K562 (cell line): ENCODE data around the gene MTHFSD. TPM values are rescaled to one million over a fixed set of nuclear protein-coding genes. Genes with fewer than 3 reads are reported as not detected.

Source experiments
- ATAC-seq: fragments of 200-7000 bp; cut with Tn5 transposase; 3 replicates; pipeline ENCODE4 v1.9.1; 2020; ENCODE audit warnings: moderate library complexity
- BruUV-seq: library from RNA; stranded (reverse); fragments of 400-500 nt; replicated peaks from 2 replicates; lab custom pipeline; 2021; lab: Mats Ljungman, UMichigan
- CTCF ChIA-PET: fragments of 300-600 bp; formaldehyde crosslinking; extraction: SDS; loops from one replicate; lab custom pipeline; 2021; ENCODE audit warnings: low intra/inter-chr PET ratio; lab: Yijun Ruan, JAX
- POLR2A ChIA-PET: fragments of 300-600, 350-650 bp; sonication (Branson Sonifier 250); formaldehyde crosslinking; extraction: SDS; loops from one replicate; lab custom pipeline; 2021; ENCODE audit warnings: antibody characterized with exemption, inconsistent platforms; lab: Yijun Ruan, JAX
- DNase-seq, 4 experiments: peaks; one replicate each; pipeline versions ENCODE4 v3.0.0 to v3.0.0-alpha.2; 2011 to 2018; ENCODE audit warnings: low spot score in 3 of 4, mixed read lengths in 3 of 4; ENCODE audit errors: extremely low read depth in 1 of 4
- FAIRE-seq: peaks from 2 replicates; lab custom pipeline; 2011; peaks lifted over from hg19 to GRCh38; lab: Jason Lieb, UNC
- H2AFZ ChIP-seq: 2 replicates; pipeline ENCODE4 v1.6.0; 2011; ENCODE audit warnings: low read depth, low read length, control low read depth, inconsistent platforms
- H3K27ac ChIP-seq: fragments of 200-600 bp; 3 replicates; pipeline ENCODE4 v1.8.0; 2011; ENCODE audit warnings: low read depth, mild to moderate bottlenecking, control low read depth, inconsistent platforms, low read length, moderate library complexity, mixed read lengths; ENCODE audit errors: extremely low read depth
- H3K27me3 ChIP-seq, 2 experiments: fragments of 300-600 bp in 1 of 2; 2 replicates in 1 of 2; 3 replicates in 1 of 2; pipeline versions ENCODE4 v1.6.0 to v1.8.0; 2011; ENCODE audit warnings: inconsistent platforms in 2 of 2, low read length in 2 of 2, mild to moderate bottlenecking in 1 of 2, mixed read lengths in 1 of 2, moderate library complexity in 1 of 2; ENCODE audit not compliant: control insufficient read depth in 2 of 2, insufficient read depth in 2 of 2
- H3K36me3 ChIP-seq: fragments of 300-600 bp; 3 replicates; pipeline ENCODE4 v1.8.0; 2011; ENCODE audit warnings: mild to moderate bottlenecking, low read length, inconsistent platforms; ENCODE audit not compliant: control insufficient read depth, insufficient read depth
- H3K4me1 ChIP-seq, 2 experiments: fragments of 200-600 bp in 1 of 2; replicated peaks in 1 of 2; 2 replicates in 1 of 2; 3 replicates in 1 of 2; pipeline versions ENCODE4 v1.5.1 to v1.8.0; 2011; ENCODE audit warnings: inconsistent platforms in 2 of 2, low read length in 2 of 2, mild to moderate bottlenecking in 1 of 2, mixed read lengths in 1 of 2, moderate library complexity in 1 of 2; ENCODE audit not compliant: control insufficient read depth in 2 of 2, insufficient read depth in 2 of 2
- H3K4me2 ChIP-seq: 2 replicates; pipeline ENCODE4 v1.6.1; 2011; ENCODE audit warnings: low read length, control low read depth, inconsistent platforms, mixed read lengths; ENCODE audit not compliant: insufficient read depth
- H3K4me3 ChIP-seq: fragments of 200-600 bp; sonication (generic), shearing (Covaris generic); 2 replicates; pipeline ENCODE4 v1.5.1; 2016; ENCODE audit warnings: control low read depth, inconsistent platforms
- H3K79me2 ChIP-seq: fragments of 200-600 bp; 3 replicates; pipeline ENCODE4 v1.8.0; 2011; ENCODE audit warnings: low read length, inconsistent platforms; ENCODE audit not compliant: control insufficient read depth, insufficient read depth
- H3K9ac ChIP-seq, 2 experiments: 2 replicates each; pipeline versions ENCODE4 v1.6.0 to v1.6.1; 2011; ENCODE audit warnings: low read depth in 2 of 2, low read length in 2 of 2, control low read depth in 1 of 2, inconsistent platforms in 1 of 2, mild to moderate bottlenecking in 1 of 2, mixed read lengths in 1 of 2; ENCODE audit not compliant: insufficient read depth in 1 of 2
- H3K9me1 ChIP-seq: one replicate; pipeline ENCODE4 v1.6.0; 2011; ENCODE audit warnings: inconsistent platforms, mild to moderate bottlenecking, low read length, moderate library complexity; ENCODE audit not compliant: control insufficient read depth, insufficient read depth
- H3K9me3 ChIP-seq: replicated peaks from 2 replicates; pipeline ENCODE4 v1.5.1; 2011; ENCODE audit warnings: low read depth, low read length, inconsistent platforms; ENCODE audit not compliant: control insufficient read depth, insufficient read depth
- H4K20me1 ChIP-seq: replicated peaks from 2 replicates; pipeline ENCODE4 v1.6.1; 2011; ENCODE audit warnings: low read length, inconsistent platforms, mixed read lengths; ENCODE audit not compliant: control insufficient read depth, insufficient read depth
- C11orf30 ChIP-seq: fragments of 450-650 bp; IDR thresholded peaks from 2 replicates; pipeline ENCODE4 v1.6.1; 2016; ENCODE audit warnings: low read depth, mild to moderate bottlenecking
- FOXJ2 ChIP-seq: fragments of 200-800 bp; sonication (Bioruptor generic); IDR thresholded peaks from 2 replicates; pipeline ENCODE4 v1.6.1; 2016; ENCODE audit warnings: missing genetic modification characterization, missing compliant biosample characterization
- HCFC1 ChIP-seq: IDR thresholded peaks from 2 replicates; pipeline ENCODE4 v1.6.1; 2012; ENCODE audit warnings: low read depth, low read length, improper control_type of control experiment
- KLF6 ChIP-seq: fragments of 250-450 bp; sonication (Bioruptor Pico); IDR thresholded peaks from 2 replicates; pipeline ENCODE4 v1.4.0; 2020; ENCODE audit warnings: mild to moderate bottlenecking, moderate library complexity, borderline replicate concordance
- ZKSCAN1 ChIP-seq: fragments of 150-350 bp; IDR thresholded peaks from 2 replicates; pipeline ENCODE4 v1.6.1; 2016; ENCODE audit warnings: low read depth, low read length
- ZNF551 ChIP-seq: fragments of 250-450 bp; sonication (Bioruptor Pico); IDR thresholded peaks from 2 replicates; pipeline ENCODE4 v1.5.0; 2021; ENCODE audit warnings: mild to moderate bottlenecking, moderate library complexity
- WGBS: fragments of 100-300 bp; shearing (Covaris generic); methylation state at CpG from one replicate; pipeline ENCODE4 v1.1.6; 2016; ENCODE audit warnings: low coverage, mixed read lengths; ENCODE audit not compliant: insufficient coverage; ENCODE audit errors: missing lambda C conversion rate; 5-methylcytosine and 5-hydroxymethylcytosine counted together
- in situ Hi-C: fragments of 300-500 bp; cut with MboI; formaldehyde crosslinking; loops from 4 replicates; pipeline ENCODE4 v1.15.0; 2018; ENCODE audit warnings: inconsistent platforms, mixed read lengths
- intact Hi-C: fragments of 100-400 bp; cut with micrococcal nuclease; formaldehyde crosslinking; loops from 2 replicates; pipeline ENCODE4 v1.14.2; 2022
- polyA plus RNA-seq, 8 experiments: library from polyadenylated mRNA; depleted of rRNA in 4 of 8; stranded (reverse) in 5 of 8; unstranded in 3 of 8; fragments of >200 nt; fragmentation: Nextera tagmentation in 2 of 8; fragmentation: Illumina TruSeq in 1 of 8; extraction: Ambion mirVana in 2 of 8; extraction: Trizol in 1 of 8; gene quantifications; 2 replicates each; pipeline versions ENCODE4 v1.2.1 to v1.2.3, GENCODE V29; 2011 to 2014; ENCODE audit warnings: inconsistent platforms in 1 of 8, missing spikeins in 1 of 8
- total RNA-seq, 7 experiments: library from RNA; depleted of rRNA in 6 of 7; stranded (reverse); fragments of >200 nt in 6 of 7; fragmentation: Illumina TruSeq in 2 of 7; extraction: Trizol in 2 of 7; gene quantifications; 2 replicates each; pipeline versions ENCODE4 v1.2.1 to v1.2.3, GENCODE V29; 2011 to 2021; ENCODE audit warnings: low replicate concordance in 1 of 7
- TF ChIP-seq, protein P1 (sequence below): fragments of 450-650 bp; IDR thresholded peaks from 2 replicates; pipeline ENCODE4 v1.7.0; 2016; ENCODE audit warnings: borderline replicate concordance
- TF ChIP-seq, protein P2 (sequence below): fragments of 450-650 bp; IDR thresholded peaks from 2 replicates; pipeline ENCODE4 v1.6.1; 2016; ENCODE audit warnings: mild to moderate bottlenecking, moderate library complexity

The MTHFSD gene
- total and polyA plus RNA-seq, 9 of the 15 experiments (the other 6 are each of a cell fraction or from before 2014, with no cell fraction given), result 3.2 to 20.2 (median 12.0) TPM

DNA sequence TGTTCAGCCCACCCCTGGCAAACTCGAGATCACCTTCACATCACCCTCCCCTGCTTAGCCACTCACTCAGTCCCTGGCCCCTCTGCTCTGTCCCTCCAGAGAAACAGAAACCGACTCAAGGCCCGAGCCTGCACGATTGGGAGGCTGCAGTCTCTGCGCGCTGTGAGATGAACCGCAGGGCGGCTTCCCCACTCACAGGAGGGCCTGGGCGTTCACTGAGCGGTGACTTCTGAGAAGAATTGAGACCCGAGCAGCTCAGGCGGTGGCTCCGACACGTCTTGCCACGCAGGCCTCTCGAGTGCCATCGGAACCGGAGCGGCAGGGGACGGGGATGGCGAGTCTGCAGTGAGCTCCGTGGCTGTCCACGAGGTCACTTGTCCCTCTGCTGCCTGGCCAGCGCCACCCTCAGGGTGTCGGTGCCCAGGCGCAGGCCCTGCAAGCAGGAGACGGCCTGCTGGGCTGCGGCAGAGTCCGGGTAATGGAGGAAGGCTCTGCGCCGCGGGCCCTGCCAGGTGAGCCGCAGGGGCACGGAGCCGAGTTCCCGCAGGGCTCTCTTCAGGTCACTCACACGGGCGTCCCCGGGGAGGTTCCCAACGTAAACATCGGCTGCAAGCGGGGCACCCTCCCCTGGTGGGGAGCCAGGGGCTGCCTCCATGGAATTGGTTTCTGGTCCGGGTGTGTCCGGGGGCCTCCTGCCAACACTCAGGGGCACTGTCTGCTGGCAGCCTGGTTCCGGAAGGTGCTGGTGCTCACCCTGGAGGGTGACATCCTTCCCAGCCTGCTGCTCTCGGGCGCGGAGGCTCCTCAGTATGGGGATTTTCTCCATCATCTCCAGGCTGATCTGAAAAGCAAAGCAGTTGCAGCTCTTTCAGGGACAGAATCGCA lies 23.2 kb downstream of the MTHFSD start:
- peaks cover 0 to 6% of the 10 kb centered on the region in 2 experiments; a peak in 1 of 5 replicates for H3K4me1 ChIP-seq
- peaks cover 3% of the 10 kb centered on the region for H3K9me1 ChIP-seq
- peak overlapping the region in 1 of 2 experiments; percentile 45; a peak in 1 of 4 replicates for H3K9ac ChIP-seq
- TF ChIP-seq, protein P1, sequence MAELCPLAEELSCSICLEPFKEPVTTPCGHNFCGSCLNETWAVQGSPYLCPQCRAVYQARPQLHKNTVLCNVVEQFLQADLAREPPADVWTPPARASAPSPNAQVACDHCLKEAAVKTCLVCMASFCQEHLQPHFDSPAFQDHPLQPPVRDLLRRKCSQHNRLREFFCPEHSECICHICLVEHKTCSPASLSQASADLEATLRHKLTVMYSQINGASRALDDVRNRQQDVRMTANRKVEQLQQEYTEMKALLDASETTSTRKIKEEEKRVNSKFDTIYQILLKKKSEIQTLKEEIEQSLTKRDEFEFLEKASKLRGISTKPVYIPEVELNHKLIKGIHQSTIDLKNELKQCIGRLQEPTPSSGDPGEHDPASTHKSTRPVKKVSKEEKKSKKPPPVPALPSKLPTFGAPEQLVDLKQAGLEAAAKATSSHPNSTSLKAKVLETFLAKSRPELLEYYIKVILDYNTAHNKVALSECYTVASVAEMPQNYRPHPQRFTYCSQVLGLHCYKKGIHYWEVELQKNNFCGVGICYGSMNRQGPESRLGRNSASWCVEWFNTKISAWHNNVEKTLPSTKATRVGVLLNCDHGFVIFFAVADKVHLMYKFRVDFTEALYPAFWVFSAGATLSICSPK, result no peak
- TF ChIP-seq, protein P2, sequence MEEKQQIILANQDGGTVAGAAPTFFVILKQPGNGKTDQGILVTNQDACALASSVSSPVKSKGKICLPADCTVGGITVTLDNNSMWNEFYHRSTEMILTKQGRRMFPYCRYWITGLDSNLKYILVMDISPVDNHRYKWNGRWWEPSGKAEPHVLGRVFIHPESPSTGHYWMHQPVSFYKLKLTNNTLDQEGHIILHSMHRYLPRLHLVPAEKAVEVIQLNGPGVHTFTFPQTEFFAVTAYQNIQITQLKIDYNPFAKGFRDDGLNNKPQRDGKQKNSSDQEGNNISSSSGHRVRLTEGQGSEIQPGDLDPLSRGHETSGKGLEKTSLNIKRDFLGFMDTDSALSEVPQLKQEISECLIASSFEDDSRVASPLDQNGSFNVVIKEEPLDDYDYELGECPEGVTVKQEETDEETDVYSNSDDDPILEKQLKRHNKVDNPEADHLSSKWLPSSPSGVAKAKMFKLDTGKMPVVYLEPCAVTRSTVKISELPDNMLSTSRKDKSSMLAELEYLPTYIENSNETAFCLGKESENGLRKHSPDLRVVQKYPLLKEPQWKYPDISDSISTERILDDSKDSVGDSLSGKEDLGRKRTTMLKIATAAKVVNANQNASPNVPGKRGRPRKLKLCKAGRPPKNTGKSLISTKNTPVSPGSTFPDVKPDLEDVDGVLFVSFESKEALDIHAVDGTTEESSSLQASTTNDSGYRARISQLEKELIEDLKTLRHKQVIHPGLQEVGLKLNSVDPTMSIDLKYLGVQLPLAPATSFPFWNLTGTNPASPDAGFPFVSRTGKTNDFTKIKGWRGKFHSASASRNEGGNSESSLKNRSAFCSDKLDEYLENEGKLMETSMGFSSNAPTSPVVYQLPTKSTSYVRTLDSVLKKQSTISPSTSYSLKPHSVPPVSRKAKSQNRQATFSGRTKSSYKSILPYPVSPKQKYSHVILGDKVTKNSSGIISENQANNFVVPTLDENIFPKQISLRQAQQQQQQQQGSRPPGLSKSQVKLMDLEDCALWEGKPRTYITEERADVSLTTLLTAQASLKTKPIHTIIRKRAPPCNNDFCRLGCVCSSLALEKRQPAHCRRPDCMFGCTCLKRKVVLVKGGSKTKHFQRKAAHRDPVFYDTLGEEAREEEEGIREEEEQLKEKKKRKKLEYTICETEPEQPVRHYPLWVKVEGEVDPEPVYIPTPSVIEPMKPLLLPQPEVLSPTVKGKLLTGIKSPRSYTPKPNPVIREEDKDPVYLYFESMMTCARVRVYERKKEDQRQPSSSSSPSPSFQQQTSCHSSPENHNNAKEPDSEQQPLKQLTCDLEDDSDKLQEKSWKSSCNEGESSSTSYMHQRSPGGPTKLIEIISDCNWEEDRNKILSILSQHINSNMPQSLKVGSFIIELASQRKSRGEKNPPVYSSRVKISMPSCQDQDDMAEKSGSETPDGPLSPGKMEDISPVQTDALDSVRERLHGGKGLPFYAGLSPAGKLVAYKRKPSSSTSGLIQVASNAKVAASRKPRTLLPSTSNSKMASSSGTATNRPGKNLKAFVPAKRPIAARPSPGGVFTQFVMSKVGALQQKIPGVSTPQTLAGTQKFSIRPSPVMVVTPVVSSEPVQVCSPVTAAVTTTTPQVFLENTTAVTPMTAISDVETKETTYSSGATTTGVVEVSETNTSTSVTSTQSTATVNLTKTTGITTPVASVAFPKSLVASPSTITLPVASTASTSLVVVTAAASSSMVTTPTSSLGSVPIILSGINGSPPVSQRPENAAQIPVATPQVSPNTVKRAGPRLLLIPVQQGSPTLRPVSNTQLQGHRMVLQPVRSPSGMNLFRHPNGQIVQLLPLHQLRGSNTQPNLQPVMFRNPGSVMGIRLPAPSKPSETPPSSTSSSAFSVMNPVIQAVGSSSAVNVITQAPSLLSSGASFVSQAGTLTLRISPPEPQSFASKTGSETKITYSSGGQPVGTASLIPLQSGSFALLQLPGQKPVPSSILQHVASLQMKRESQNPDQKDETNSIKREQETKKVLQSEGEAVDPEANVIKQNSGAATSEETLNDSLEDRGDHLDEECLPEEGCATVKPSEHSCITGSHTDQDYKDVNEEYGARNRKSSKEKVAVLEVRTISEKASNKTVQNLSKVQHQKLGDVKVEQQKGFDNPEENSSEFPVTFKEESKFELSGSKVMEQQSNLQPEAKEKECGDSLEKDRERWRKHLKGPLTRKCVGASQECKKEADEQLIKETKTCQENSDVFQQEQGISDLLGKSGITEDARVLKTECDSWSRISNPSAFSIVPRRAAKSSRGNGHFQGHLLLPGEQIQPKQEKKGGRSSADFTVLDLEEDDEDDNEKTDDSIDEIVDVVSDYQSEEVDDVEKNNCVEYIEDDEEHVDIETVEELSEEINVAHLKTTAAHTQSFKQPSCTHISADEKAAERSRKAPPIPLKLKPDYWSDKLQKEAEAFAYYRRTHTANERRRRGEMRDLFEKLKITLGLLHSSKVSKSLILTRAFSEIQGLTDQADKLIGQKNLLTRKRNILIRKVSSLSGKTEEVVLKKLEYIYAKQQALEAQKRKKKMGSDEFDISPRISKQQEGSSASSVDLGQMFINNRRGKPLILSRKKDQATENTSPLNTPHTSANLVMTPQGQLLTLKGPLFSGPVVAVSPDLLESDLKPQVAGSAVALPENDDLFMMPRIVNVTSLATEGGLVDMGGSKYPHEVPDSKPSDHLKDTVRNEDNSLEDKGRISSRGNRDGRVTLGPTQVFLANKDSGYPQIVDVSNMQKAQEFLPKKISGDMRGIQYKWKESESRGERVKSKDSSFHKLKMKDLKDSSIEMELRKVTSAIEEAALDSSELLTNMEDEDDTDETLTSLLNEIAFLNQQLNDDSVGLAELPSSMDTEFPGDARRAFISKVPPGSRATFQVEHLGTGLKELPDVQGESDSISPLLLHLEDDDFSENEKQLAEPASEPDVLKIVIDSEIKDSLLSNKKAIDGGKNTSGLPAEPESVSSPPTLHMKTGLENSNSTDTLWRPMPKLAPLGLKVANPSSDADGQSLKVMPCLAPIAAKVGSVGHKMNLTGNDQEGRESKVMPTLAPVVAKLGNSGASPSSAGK, result no peak
- no peak for TF ChIP-seq FOXJ2
- TF ChIP-seq KLF6 (CRISPR knock-in tag), result no peak
- TF ChIP-seq C11orf30, result no peak
- no peak for TF ChIP-seq ZKSCAN1
- TF ChIP-seq ZNF551 (CRISPR knock-in tag), result no peak
- no peak for TF ChIP-seq HCFC1
- no peaks in the 10 kb centered on the region for H3K36me3 ChIP-seq
- H3K27ac ChIP-seq, result no peak overlapping the region
- FAIRE-seq (no peak), ATAC-seq (no peak), DNase-seq (no peak)
- no TSS peak for BruUV-seq
- in situ Hi-C loops, result no loop called here
- no peak overlapping the region for H3K4me3 ChIP-seq
- H2AFZ ChIP-seq, result no peak overlapping the region
- peaks cover 0 to 3% of the 10 kb centered on the region in 2 experiments; a peak in 1 of 5 replicates for H3K27me3 ChIP-seq
- no peaks in the 10 kb centered on the region for H3K79me2 ChIP-seq
- WGBS, result 74% methylated on average over 21 of the region's 49 CpGs
- no peak overlapping the region for H3K4me2 ChIP-seq
- CTCF ChIA-PET, result no interaction called here
- H4K20me1 ChIP-seq, result no peaks in the 10 kb centered on the region
- H3K9me3 ChIP-seq, result no peaks in the 10 kb centered on the region
- POLR2A ChIA-PET, result interaction anchor here (0.9 to 1.0 kb wide), 2 partner anchors 10 to 21 kb away, joined by 3 read pairs; no protein-coding TSS in a partner anchor
- intact Hi-C loops, result no loop called here
